Activated naive CD8-positive, alpha-beta T cell treated with anti-CD3 and anti-CD28 coated beads, Interleukin-2, amount 50 U/mL, for 16 hours (primary cell): ENCODE measurements around the gene EPB41.
"Not testable (repeated sequence)": the region's sequence is repeated elsewhere in the genome, so short reads cannot be mapped to it uniquely, and the experiment has no call there.

ENCODE experiments used
- DNase-seq: peaks from one replicate; pipeline ENCODE4 v3.0.0-alpha.2; 2020; ENCODE audit warnings: low read depth, low spot score

The EPB41 gene

DNA sequence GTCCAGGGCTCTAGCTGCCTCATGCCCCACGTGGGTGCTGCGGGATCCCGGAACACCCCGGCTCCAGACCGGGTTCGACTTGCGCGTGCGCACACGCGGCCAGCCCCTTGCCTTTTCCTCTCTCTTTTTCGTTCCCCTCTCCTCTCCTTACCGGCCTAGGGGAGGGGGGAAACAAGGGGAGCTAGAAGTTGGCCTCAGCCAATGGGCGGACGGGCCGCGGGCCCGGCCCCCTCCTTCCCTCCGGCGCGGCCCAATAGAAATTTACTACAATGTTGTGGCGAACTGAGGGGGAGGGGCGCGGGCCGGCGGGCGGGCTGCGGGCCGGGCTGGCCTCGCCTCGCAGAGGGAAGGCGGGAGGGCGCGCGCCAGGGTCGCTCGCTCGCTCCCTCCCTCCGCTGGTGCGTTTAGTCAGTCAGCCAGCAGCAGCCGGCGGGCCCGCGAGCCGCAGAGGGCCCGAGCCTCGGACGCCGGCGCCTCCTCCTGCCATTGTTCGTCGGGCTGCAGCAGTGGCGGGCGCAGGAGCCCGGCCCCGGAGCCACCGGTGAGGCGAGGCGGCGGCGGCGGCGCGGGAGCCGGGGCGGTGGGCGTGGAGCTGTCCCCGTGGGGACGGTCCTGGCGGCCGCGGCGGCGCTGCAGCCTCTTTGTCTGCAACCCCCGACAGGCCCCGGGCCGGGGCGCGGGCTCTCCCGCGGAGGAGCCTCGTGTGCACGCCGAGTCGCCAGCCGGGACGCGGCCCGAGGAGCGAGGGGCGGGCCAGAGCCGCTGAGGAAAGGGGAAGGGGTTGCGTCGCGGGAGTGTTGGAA is at the start of gene EPB41:
EPB41 (plus strand) TSS at position 342 of the 803 bp plus-strand sequence. CDS start 72,869 bp downstream, outside the sequence.
- DNase-seq, result peak; percentile 80

DNA sequence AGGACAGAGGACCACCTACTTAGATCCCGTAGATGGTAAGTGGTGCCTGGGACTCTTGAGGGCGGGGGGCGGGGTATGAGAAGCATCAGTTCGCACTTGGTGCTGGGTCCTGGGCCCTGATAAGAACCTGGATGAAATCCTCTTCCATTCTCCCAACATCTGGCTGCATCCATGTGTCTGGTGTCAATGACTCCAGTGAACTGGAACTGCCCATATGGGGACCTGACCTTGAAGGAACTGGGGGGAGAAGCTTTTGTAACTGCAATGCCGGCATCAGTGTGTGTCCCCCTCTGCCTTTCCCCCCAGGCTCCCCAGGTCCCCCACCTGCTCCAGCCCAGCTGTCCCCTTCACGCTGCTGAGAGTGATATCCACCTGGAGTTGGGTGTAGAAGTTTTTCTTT is 49.7 kb upstream of the EPB41 start:
- DNase-seq, result no peak

- DNase-seq, result no peak
Observed at GRCh38 chr1:28865997-28866650, 48.2 kb upstream of the EPB41 start.

- no peak for DNase-seq
Observed at GRCh38 chr1:28867850-28868249, 46.5 kb upstream of the EPB41 start.

- no peak for DNase-seq
Observed at GRCh38 chr1:28869952-28870351, 44.4 kb upstream of the EPB41 start.

DNA sequence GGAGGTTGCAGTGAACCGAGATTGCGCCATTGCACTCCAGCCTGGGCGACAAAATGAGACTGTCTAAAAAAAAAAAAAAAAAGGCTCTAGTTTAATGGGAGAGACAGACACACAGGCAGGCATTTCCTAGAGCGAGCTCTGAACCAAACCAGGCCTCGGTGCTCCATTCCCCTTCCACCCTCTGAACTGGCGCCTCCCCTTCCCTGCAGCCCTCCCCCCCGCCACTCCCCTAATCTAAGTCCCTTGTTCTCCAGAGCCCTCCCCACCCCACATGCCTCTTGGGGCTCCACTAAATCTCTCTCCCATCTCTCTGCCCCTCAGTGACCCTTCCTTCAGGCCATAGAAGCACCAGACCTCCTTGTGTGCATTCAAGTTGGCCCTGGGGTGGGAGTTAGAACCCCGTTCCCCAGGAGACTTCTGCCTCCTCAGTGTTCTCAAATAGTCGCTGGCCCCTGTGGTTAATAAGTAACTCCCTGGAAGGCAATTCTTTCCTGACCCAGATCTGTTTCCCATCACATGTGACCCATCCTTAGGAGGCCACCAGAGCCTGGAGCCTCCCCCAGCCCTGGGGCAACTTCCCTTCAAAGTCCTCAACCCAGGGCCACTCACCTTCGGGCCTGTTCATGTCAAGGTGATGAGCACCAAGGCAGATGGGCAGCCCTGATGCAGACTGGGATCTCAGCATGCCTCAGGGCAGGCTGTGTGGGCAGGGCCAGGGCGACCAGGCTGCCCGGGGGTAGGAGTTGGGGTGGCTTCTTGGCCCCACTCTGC is 42.6 kb upstream of the EPB41 start:
- DNase-seq, result no peak

DNA sequence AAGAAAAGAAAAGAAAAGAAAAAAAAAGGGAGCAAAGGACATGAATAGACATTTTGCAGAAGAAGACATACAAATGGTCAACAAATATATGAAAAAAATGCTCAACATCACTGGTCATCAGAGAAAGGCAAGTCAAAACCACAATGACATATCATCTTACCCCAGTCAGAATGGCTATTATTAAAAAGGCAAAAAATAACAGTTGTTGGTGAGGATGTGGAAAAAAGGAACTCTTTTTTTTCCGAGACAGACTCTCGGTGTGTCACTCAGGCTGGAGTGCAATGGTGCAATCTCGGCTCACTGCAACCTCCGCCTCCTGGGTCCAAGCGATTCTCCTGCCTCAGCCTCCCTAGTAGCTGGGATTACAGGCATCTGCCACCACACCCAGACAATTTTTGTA is 39.2 kb upstream of the EPB41 start:
- DNase-seq, result not testable (repeated sequence)

DNA sequence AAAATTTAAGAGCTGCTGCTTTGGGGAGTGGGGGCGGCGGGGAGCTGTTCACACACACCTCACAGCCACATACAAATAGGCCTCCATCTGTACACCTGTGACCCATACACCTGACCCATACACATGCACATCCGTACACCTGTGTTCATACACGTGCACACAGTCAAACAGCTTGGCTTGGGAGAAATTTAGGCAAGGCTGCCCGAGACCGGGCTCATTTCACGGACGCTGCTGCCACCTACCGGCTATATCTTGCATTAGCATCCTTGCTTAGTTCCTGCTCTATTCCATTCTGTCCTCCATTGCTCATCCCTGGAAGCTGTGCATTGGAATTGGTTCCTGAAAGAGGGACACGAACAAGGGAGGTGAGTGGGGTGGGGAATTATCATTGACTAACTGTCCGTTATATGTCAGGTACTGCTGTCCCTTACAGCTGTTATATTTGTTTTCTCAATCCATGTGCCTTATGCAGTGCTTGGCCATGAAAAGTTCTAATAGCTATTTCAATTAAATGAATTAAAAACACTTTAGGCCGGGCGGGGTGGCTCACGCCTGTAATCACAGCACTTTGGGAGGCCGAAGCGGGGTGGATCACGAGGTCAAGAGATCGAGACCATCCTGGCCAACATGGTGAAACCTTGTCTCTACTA is 37.1 kb upstream of the EPB41 start:
- peak; percentile 49 for DNase-seq

GRCh38 chr1:28878796-28879195 is 35.6 kb upstream of the EPB41 start:
- DNase-seq, result no peak

DNA sequence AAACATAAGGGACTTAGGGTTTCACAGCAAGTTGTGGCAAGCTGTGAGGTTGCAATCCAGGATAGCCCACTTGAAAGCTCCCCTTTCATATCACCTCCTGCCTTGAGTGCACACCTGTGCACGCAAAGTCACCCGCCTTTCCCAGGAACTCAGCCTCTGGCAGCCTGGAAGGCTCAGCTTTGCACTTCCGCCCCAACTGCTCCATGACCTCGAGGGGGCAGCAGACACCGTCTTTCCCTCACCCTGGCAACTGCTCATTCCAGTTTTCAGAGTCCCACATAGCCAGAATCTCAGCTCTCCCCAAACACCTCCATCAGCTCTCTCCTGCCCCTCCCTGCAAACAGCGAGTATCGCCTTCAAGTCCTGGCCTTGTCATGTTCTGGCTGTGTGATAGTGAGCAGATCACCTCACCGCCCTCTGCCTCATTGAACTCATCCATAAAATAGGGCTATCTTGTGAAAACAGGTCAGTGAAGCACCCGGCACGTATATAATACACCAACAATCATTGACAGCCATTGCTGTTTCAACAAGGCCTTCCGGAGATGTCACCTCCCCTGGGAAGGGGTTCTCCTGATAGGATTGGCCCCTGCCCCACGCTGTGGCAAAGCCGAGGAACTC is 32.2 kb upstream of the EPB41 start:
- peak; percentile 59 for DNase-seq

GRCh38 chr1:28883242-28883616 is 31.1 kb upstream of the EPB41 start:
- DNase-seq, result no peak

- no peak for DNase-seq
Observed at GRCh38 chr1:28885472-28885877, 28.9 kb upstream of the EPB41 start.

DNA sequence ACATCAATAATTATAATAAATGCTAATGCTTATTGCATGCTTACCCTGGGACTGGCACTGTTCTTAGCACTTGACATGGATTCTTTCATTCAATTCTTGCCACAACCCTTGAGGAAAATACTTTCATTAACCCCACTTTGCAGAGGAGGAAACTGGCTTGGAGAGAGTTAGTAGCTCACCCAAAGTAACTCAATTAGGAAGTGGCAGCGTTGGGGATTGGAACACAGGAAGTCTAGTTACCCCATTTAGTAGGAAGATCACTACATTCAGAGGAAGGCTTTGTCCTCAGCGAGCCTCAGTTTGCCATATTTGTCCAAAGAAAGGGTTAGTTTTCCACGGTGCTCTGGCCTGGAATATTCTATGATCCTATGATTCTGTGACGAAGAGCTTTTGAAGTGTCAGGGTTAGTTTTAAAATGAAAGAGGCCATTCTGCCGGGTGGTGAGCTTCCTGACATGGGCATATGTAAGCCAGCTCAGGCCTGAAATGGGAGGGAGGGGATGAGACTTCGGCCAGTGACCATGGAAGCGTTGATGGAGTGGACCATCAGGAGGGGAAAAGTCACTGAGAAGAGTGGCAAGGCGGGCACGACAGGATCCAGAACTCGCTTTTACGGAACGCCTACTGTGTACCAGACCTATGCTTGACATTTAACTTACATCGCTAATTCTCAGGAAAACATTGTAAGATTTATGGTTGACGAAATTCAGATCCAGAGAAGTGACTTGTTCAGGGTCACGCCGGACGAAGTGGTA is 28.2 kb upstream of the EPB41 start:
- DNase-seq, result no peak

DNA sequence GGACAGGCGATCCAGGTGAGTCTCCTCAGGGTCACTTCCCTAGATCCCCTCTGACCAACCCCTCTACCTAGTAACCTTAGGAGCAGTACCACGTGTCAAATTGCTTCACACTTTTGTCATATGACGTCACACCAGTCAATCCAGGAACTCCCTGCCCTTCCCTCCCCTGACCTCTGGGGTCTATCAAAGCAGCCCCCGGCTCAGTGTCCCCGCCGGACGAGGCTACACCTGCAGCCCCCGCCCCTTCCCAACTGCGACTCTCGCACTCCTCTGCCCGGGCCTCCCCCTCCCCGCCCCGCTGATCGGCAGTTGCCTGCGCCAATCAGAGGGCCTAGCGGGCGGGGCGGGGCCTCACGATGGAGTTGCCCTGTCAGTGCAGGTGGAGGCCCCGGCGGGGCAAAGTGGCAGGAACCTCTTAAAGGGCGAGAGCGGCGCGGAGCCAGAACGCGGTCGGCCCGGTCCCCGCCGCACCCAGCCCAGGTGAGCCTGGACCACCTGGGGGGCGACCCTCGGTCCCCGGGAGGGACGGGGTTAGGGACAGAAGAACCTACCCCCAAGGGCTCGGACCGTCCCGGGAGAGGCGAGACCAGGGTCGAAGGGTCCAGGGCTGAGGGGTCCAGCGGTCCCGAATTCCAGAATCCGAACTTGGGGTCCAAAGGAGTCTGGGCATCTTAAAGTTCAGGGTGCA is 27.5 kb upstream of the EPB41 start:
- DNase-seq, result peak; percentile 82

DNA sequence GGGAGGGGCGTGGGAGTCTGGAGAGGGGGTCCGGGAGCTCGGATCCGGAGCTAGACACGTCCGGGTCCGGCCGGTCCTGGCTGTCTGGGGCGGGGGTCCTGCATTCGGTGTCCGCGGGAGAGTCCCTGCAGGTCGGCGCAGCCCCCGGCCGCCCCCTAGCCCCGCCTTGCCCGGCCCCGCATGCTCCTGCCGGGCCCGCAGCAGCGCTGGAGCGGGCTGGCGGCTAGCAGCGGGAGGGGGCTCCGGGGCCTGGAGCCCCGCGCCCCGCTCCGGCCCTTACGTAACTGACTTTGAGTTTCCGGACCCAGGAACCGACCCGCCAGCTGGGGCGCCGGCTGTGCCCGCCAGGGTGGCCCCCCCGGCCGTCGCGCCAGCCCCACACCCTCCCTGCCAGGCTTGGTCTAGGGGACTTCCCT is 26.9 kb upstream of the EPB41 start:
- DNase-seq, result no peak

DNA sequence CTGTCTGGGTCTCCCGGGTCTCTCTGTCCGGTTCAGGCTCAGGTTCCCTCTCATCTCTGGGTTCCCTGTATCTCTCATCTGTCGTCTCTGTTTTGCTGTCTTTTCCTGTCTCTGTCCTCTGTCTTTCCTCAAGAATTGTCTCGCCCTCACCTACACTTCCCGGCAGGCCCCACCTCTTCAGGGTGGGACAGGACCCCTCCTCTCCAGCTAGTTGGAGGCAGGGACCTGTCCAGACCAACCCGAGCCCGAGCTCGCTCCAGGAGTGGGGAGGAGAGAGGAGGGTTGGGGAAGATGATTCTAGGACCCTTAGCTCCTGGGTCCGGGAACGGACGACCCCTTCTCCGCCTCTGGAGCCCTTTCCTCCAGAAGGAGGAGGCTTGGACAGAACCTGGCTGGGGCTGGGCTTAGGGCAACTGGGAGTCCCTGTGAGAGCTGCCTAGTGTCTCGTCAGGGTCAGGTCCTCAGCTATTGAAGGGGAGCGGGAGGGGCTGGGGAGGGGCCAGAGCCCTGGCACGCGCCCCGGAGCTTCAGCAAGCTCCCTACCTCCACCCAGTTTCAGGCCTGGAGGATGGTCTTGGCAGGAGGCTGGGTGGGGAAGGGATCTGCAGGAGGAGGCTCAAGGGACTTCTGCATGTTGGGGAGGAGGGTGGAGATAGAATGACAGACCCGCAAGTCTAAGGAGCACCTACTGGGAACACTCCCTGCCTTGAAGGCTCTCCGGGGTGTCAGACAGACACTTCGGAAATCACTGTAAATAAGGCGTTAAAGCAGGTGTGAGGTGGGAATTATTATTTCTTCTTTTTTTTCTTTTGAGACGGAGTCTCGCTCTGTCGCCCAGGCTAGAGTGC is 26.3 kb upstream of the EPB41 start:
- DNase-seq, result no peak

- DNase-seq, result no peak
Observed at GRCh38 chr1:28888915-28889314, 25.5 kb upstream of the EPB41 start.

- DNase-seq, result no peak
Observed at GRCh38 chr1:28889357-28889756, 25.0 kb upstream of the EPB41 start.

DNA sequence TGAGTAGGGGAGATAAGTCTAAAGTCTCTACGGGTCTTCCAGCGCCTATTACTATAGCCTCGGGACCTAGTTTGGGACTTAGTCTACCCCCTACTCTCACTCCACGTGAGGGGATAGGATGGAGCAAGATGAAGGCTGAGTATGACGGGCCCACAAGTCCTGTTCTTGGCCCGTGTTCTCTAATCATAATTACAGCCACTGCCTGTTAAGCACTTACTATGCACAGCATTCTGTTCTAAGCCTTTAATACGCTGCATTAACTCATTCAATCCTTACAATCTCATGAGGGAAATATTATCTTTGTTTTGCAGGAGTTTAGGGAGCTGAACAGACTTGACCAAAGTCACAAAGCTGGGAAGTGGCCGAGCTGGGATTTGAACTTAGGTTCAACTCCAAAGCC is 23.9 kb upstream of the EPB41 start:
- no peak for DNase-seq
